H1 (cell line): ENCODE measurements around the gene HORMAD2. TPM values are rescaled to one million over a fixed set of nuclear protein-coding genes. Genes with fewer than 3 reads are reported as not detected.

Experiments
- CHD7 ChIP-seq: fragments of 300-600 bp; sonication (generic); IDR thresholded peaks from 2 replicates; pipeline ENCODE4 v1.7.1; 2012; ENCODE audit warnings: low read length, moderate library complexity, mild to moderate bottlenecking, inconsistent platforms; ENCODE audit not compliant: insufficient replicate concordance
- polyA plus RNA-seq, 7 experiments: library from polyadenylated mRNA; depleted of rRNA in 3 of 7; stranded (reverse) in 5 of 7; unstranded in 2 of 7; fragments of >200 nt in 5 of 7; fragments of 200-250 nt in 2 of 7; gene quantifications; 1 replicate in 5 of 7; 2 replicates in 1 of 7; 4 replicates in 1 of 7; pipeline versions ENCODE4 v1.2.1 to v1.2.3, GENCODE V29; 2011 to 2013; ENCODE audit warnings: missing spikeins in 2 of 7, mixed read lengths in 2 of 7
- total RNA-seq: library from RNA; stranded (reverse); fragmentation: NEBNext Ultra II Directional; extraction: Animal tissue kit (Norgen Biotek cat#: 25700); gene quantifications from 2 replicates; pipeline ENCODE4 v1.2.1, GENCODE V29; 2021

The HORMAD2 gene
- total and polyA plus RNA-seq, 2 of the 8 experiments (the other 6 are each of a cell fraction or from before 2014, with no cell fraction given): 0.03 TPM; not detected in 1

GRCh38 chr22:30175690-30176288 is 95.5 kb downstream of the HORMAD2 start (continued):
- TF ChIP-seq CHD7: no peak
- TF ChIP-seq, all 59 proteins: peak for 0
